NCI-H345 treated with DMSO at 0.1 percent for 48 hours (cell line): ENCODE results near the gene GOLGA8Q.
"Not testable (repeated sequence)": the region's sequence is repeated elsewhere in the genome, so short reads cannot be mapped to it uniquely, and the experiment has no call there.

Source experiments
- DNase-seq: peaks from one replicate; lab custom pipeline; 2025; ENCODE audit not compliant: unreplicated experiment; lab: John Stamatoyannopoulos, UW

GOLGA8Q gene, protein sequence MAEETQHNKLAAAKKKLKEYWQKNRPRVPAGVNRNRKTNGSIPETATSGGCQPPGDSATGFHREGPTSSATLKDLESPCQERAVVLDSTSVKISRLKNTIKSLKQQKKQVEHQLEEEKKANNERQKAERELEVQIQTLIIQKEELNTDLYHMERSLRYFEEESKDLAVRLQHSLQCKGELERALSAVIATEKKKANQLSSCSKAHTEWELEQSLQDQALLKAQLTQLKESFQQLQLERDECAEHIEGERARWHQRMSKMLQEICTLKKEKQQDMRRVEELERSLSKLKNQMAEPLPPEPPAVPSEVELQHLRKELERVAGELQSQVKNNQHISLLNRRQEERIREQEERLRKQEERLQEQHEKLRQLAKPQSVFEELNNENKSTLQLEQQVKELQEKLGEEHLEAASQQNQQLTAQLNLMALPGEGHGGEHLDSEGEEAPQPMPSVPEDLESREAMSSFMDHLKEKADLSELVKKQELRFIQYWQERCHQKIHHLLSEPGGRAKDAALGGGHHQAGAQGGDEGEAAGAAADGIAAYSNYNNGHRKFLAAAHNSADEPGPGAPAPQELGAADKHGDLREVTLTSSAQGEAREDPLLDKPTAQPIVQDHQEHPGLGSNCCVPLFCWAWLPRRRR

DNA sequence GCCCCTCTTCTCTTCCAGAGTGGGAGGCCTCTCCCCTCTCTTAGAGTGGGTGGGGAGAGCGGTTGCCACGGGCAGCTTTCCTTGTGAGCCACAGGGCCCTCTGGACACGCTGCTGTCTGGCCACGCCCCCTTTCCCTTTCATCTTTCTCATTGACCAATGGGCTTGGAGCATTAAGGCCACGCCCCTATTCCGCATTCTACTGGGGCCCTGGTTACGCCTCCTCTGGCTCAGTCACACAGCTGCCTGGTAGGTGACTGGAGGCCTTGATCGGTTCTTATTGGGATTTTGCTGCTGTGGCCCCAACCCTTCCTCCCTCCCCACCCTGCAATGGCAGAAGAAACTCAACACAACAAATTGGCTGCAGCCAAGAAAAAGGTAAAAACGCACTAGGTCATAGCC is at the start of gene GOLGA8Q:
Gene GOLGA8Q (plus strand): TSS at position 301 of the 400 bp plus-strand sequence. CDS start 28 bp downstream, at position 329.
- not testable (repeated sequence) for DNase-seq

DNA sequence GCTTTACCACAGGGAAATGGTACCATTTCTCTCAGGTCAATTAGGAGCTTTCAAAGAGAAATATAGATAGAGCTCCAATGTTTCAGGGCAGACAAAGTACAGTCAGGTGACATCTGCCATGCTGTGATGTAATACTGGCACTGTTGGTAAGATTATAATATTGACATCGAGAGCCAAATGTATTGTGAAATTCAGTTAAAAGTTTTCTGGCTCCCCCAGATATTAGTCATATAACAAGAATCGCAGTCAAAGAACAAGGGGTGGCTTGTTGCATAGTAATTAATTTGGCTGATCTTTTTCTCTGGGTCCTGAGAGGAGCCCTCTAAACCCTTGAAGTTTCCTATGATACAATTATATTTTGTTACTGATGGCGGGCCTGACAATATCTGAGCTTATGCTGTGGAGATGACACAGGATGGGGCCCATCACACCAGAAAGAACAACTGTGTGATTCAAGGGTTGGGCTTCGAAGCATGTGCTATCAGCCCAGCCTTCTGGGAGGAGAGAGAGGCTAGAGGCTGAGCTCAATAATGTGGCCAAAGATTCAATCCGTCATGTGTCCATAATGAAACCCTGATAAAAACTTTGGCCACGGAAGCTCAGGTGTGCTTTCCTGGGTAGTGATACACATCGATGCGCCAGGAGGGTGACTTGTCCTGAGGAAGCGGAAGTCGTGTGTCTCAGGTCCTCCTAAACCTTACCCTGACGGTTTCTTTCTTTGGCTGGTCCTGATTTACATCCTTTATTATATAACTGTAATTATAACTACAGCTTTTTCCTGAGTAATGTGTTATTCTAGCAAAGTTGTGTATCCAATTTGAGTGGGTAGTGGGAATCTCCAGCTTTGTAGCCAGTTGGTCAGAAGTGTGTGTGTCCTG is 48.7 kb upstream of the GOLGA8Q start:
- not testable (repeated sequence) for DNase-seq

DNA sequence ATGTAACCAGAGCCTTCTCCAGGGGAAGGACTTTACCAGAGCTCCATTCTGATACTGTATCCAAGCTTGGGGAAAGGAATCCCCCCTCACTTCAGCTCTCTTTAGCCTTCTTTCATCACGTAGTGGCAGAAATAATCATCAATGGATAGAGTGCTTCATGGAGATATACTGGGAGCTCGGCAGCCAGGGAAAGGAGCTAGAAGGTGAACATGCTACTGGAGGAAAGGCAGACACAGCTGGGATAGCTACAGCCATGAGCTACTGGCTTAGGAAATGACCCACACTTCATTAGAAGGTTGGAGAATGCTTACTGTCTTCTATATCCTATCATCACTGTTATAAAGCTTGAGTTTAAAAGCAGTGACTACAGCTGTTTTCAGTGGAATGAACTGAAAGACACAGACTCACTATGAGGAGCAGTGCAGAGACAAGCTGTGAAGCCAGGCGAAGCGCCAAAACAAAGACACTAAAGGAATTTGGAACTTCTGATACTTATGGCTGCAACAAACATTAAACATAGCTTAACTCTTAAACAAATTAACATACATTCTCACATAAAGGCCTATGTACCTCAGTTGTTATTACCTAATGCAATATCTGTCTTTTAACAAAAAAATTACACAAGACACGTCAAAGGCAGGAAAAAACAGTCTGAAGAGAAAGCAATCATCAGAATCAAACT is 47.5 kb upstream of the GOLGA8Q start:
- not testable (repeated sequence) for DNase-seq

DNA sequence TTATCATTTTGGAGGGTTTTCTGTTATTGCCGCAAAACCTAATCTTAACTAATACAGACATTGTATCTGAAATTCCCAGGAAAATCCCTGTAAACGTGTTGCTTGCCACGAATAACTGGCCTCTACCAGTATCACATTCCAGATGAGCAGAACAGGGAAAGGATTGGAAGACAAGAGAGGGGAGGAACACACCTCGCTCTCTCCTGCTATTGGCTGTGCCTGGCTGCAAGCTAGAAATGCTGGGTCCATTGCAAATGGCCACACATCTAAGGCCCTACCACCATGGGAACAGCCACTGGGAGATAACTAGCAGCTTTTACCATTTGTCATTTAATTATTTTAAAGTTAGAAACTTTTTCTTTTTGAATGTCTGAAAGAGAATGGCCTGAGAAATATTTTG is 37.3 kb upstream of the GOLGA8Q start:
- DNase-seq = not testable (repeated sequence)

DNA sequence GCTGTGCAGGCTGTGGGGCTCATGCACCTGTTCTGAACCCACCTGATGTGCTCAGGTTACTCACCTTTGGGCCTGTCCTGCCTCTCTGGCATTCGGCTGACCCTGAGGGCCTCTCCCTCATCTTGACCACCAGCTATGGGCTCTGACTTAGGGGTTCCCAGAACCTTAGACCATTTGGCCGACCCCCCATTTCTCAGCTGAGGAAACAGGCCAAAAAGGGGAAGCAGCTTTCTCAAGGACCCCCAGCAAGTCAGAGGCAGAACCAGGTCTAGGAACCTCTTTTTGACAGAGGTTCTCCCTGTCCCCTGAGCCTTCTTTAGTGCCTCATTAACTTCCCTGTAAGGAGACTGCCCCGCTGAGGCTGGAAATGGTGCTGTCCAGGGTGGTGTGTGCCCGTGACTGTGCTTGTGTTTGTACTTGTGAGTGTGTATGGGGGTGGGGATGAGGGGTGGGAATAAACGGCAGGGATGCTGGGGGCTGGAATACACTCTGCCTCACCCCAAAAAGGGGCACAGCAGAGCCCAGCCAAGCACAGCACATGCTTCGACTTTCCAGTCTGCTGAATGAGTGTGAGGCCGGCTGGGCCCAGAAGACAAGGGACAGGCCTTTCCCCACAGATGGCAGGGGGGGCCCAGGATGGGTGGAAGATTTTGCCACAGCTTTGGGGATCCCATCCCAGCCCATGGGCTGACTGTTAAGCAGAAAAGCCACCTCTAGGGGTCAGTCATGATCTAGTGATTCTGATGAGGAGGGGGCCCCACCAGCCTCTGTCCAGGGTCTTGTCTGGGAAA is 28.2 kb upstream of the GOLGA8Q start:
- not testable (repeated sequence) for DNase-seq

DNA sequence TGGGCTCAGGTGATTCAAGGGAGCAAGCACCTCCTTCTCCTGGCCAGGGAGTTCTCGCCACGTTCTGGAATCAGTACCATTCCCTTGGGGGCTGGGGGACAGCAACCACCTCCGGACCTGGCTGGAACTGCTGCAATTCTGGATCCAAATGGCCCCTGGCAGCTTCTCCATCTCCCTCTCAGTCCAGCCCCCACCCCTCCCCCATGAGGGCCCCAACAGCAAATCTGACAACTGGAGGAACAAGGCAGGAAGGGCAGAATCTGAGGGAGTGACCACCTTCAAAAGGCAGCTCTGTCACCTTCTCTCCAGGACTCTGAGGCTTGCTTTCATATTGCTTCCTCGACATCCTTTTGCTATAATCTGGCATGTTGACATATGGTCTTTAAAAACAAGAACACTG is 25.9 kb upstream of the GOLGA8Q start:
- DNase-seq = not testable (repeated sequence)

DNA sequence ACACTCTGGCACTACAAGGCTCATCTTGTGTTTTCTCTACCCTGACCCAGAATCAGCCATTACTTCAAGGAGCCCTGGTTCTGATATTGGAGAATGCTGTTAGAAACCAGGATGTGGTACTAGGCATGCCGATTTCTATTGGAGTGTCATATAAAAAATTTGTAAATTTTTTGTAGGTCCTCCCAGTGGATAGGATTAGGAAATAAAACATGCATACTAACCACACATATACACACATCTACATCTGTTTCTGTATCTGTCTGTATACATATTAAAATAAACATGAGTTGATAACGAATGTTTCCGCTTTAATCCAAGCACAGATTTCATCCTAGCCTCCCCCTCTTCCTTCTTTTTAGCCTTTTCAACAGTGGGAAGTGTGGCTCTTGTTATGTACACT is 22.8 kb upstream of the GOLGA8Q start:
- DNase-seq = not testable (repeated sequence)

DNA sequence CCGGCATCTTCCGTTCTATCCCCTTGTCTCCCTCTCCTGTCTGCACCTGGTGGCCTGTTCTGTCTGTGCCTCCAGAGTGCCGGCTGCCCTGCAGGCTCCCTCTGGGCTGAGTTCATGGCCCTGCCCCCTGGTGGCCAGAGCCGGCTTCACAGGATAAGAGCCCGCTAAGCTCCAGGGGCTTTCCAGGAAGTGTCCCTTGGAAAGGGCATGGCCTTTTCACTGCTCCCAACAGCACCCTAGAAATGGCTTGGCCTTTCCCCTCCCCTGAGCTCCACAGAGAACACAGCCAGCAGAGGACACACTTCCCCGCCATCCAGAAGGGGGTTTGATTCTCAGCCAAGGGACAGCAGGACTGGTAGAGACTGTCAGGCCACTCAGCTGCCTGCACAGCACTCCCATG is 15.1 kb downstream of the GOLGA8Q start:
- not testable (repeated sequence) for DNase-seq

DNA sequence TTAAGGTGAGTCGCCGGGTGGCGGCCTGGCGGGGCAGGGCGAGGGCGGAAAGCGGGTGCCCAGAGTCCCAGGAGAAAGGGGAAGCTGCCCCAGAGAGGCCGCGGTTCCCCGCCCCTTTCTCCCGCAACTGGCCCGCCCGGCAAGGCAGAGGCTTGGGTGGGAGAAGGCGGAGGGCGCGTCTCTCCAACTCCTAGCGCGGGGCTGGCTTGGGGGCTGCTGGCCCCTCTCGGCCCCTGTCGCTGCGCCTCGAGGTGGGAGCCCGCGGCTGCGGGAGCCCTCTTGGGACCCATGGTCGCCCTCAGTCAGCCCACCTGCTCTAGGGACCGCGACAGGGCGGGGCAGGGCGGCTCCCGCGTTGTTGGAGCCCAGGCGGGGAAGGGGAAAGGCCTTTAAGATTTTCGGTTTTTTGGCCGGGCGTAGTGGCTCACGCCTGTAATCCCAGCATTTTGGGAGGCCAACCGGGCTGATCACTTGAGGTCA is 21.2 kb downstream of the GOLGA8Q start:
- DNase-seq = not testable (repeated sequence)

DNA sequence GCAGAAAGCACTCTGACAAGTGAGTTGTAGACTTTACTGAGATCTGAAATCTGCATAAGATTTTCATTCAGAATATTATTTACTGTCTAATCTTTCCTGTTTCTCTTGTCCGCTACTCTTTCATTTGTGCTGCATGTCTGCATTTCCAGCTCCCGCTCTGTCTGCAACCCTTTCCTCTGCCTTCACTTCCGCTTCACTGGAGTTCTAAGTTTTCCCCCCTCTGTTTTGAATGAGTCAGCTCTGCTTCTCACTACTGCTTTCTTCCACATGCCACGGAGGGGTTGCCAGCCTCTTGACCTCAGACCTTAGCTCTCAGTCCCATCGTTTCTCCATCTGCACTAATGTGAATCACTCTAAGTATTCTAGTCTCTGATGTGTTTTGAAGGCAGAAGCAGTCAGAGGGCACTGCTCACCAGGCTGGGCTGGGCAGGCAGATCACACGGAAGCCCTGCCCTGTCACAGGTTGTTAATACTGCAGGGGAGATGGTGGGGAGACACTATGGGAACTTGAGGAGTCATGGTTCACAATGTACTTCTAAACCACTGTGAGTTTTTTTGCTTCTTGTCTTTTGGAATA is 27.6 kb downstream of the GOLGA8Q start:
- not testable (repeated sequence) for DNase-seq

DNA sequence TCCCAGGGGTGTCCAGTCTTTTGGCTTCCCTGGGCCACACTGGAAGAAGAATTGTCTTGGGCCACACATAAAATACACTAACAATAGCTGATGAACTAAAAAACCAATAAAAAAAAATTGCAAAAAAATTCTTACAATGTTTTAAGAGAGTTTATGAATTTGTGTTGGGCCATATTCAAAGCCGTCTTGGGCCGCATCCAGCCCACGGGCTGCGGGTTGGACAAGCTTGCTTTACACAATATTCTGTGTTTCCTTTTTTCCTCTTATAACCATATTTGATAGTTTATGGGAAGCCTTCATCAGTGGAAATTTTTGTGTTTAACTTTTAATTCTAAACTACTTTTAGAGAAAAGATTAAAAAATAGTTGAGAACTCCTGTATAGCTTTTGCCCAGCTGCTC is 28.9 kb downstream of the GOLGA8Q start:
- DNase-seq = not testable (repeated sequence)

DNA sequence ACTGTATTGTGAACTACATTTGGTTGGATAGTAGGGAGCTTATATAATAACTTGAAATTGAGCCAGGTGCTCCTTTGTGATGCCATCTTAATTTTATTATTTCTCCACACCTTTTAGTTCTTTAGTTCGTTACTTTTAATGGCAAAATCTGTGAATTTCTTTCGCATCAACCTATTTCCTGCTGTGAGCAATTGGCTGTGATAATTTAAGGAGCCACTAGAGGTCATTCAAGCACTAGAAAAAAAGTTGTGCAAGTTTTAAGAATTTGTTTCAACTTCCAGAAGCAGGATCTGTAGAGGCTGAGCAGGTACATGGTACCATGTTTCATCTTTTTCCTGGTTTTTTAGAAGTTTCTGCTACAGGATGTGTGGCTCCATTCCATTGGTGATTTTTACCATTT is 47.1 kb downstream of the GOLGA8Q start:
- DNase-seq = not testable (repeated sequence)

DNA sequence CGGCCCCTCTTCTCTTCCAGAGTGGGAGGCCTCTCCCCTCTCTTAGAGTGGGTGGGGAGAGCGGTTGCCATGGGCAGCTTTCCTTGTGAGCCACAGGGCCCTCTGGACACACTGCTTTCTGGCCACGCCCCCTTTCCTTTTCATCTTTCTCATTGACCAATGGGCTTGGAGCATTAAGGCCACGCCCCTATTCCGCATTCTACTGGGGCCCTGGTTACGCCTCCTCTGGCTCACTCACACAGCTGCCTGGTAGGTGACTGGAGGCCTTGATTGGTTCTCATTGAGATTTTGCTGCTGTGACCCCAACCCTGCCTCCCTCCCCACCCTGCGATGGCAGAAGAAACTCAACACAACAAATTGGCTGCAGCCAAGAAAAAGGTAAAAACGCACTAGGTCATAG is 51.9 kb downstream of the GOLGA8Q start, which contains the start of gene GOLGA8H:
Gene GOLGA8H (plus strand): TSS at position 233 of the 400 bp plus-strand sequence. CDS start 98 bp downstream, at position 331.
- DNase-seq = not testable (repeated sequence)
